Glutamatergic neuron (in vitro differentiated cells): ENCODE data around the gene OR7G2. TPM values are rescaled to one million over a fixed set of nuclear protein-coding genes. Genes with fewer than 3 reads are reported as not detected.

Experiments
- DNase-seq: peaks from one replicate; pipeline ENCODE4 v3.0.0; 2022
- H3K27ac Mint-ChIP-seq: one replicate; pipeline ENCODE4 v1.8.0; 2020; ENCODE audit warnings: mild to moderate bottlenecking, mixed read lengths, inconsistent platforms; ENCODE audit not compliant: unreplicated experiment
- H3K27me3 Mint-ChIP-seq: one replicate; pipeline ENCODE4 v1.8.0; 2020; ENCODE audit warnings: mild to moderate bottlenecking, moderate library complexity, mixed read lengths, inconsistent platforms; ENCODE audit not compliant: unreplicated experiment
- H3K36me3 Mint-ChIP-seq: one replicate; pipeline ENCODE4 v1.8.0; 2020; ENCODE audit warnings: mild to moderate bottlenecking, mixed read lengths, inconsistent platforms; ENCODE audit not compliant: unreplicated experiment
- H3K4me1 Mint-ChIP-seq: one replicate; pipeline ENCODE4 v1.8.0; 2020; ENCODE audit warnings: mild to moderate bottlenecking, low read depth, mixed read lengths, inconsistent platforms; ENCODE audit not compliant: unreplicated experiment
- H3K4me3 Mint-ChIP-seq: one replicate; pipeline ENCODE4 v1.8.0; 2020; ENCODE audit warnings: mild to moderate bottlenecking, mixed read lengths, inconsistent platforms; ENCODE audit not compliant: unreplicated experiment
- H3K9me3 Mint-ChIP-seq: one replicate; pipeline ENCODE4 v1.8.0; 2020; ENCODE audit warnings: mild to moderate bottlenecking, moderate library complexity, mixed read lengths, inconsistent platforms; ENCODE audit not compliant: unreplicated experiment
- CTCF ChIP-seq: fragments of 200-600 bp; sonication (generic); IDR thresholded peaks from one replicate; pipeline ENCODE4 v1.5.0; 2021; ENCODE audit not compliant: partially characterized antibody, unreplicated experiment
- total RNA-seq: library from RNA; stranded (reverse); fragmentation: NEBNext Ultra II Directional; extraction: Animal tissue kit (Norgen Biotek cat#: 25700); gene quantifications from one replicate; pipeline ENCODE4 v1.2.1, GENCODE V29; 2021; ENCODE audit not compliant: unreplicated experiment

The OR7G2 gene
- total RNA-seq, 1 donor from 2014 or later = not detected

GRCh38 chr19:9116547-9116946 is 9.3 kb upstream of the OR7G2 start:
- DNase-seq = no peak
- peaks cover 4% of the 10 kb centered on the region for H3K9me3 Mint-ChIP-seq
- no peak overlapping the region for H3K4me3 Mint-ChIP-seq
- no peak for TF ChIP-seq CTCF
- no peaks in the 10 kb centered on the region for H3K4me1 Mint-ChIP-seq
- no peak overlapping the region for H3K27ac Mint-ChIP-seq
- no peaks in the 10 kb centered on the region for H3K27me3 Mint-ChIP-seq
- no peaks in the 10 kb centered on the region for H3K36me3 Mint-ChIP-seq

- H3K4me3 Mint-ChIP-seq = no peak within 1 kb of the TSS
- DNase-seq = no peak
- no peaks in the 10 kb centered on the region for H3K36me3 Mint-ChIP-seq
- H3K27me3 Mint-ChIP-seq = no peaks in the 10 kb centered on the region
- H3K27ac Mint-ChIP-seq = no peak within 1 kb of the TSS
- peaks cover 4% of the 10 kb centered on the region for H3K9me3 Mint-ChIP-seq
- TF ChIP-seq CTCF = no peak
- H3K4me1 Mint-ChIP-seq = no peaks in the 10 kb centered on the region
These were observed 8.1 kb upstream of the OR7G2 start, which contains the start of gene OR7G1 for GRCh38 chr19:9115307-9115813. Gene OR7G1 (minus strand): TSS chr19:9115763. CDS start chr19:9115763, 0 bp downstream.

GRCh38 chr19:9109959-9110358 is 2.7 kb upstream of the OR7G2 start:
- no peaks in the 10 kb centered on the region for H3K27me3 Mint-ChIP-seq
- H3K9me3 Mint-ChIP-seq = peaks cover 9% of the 10 kb centered on the region
- no peak for TF ChIP-seq CTCF
- no peak overlapping the region for H3K27ac Mint-ChIP-seq
- DNase-seq = no peak
- H3K36me3 Mint-ChIP-seq = no peaks in the 10 kb centered on the region
- no peak overlapping the region for H3K4me3 Mint-ChIP-seq
- H3K4me1 Mint-ChIP-seq = no peaks in the 10 kb centered on the region

- no peak for DNase-seq
- Mint-ChIP-seq H3K4me1 (no peaks in the 10 kb centered on the region), H3K27me3 (no peaks in the 10 kb centered on the region), H3K9me3 (peaks cover 5% of the 10 kb centered on the region), H3K36me3 (no peaks in the 10 kb centered on the region), H3K27ac (no peak within 1 kb of the TSS), H3K4me3 (no peak within 1 kb of the TSS)
- TF ChIP-seq CTCF = no peak
These were observed 20.5 kb downstream of the OR7G2 start, which contains the start of gene OR1M1 for GRCh38 chr19:9086761-9087160. Gene OR1M1 (plus strand): TSS chr19:9087061. CDS start chr19:9093245, 6,184 bp downstream.

GRCh38 chr19:9078651-9079050 is 28.6 kb downstream of the OR7G2 start:
- no peak overlapping the region for H3K4me3 Mint-ChIP-seq
- no peak overlapping the region for H3K27ac Mint-ChIP-seq
- no peaks in the 10 kb centered on the region for H3K4me1 Mint-ChIP-seq
- no peak for DNase-seq
- no peaks in the 10 kb centered on the region for H3K36me3 Mint-ChIP-seq
- peaks cover 2% of the 10 kb centered on the region for H3K9me3 Mint-ChIP-seq
- no peak for TF ChIP-seq CTCF
- H3K27me3 Mint-ChIP-seq = no peaks in the 10 kb centered on the region
